ENCODE results near the gene MYH11.

- TF ChIP-seq KAT2A (conservative IDR thresholded peaks at IDR 0.05; ENCODE audit: control insufficient read depth, low read depth, low read length): no peak
- no peak for TF ChIP-seq CTCF (IDR thresholded peaks at IDR 0.05 in 2 of 3, conservative IDR thresholded peaks at IDR 0.05 in 1 of 3; ENCODE audit: control insufficient read depth in 2 of 3, extremely low read depth in 1 of 3, insufficient read depth in 1 of 3, low read depth in 3 of 3, low read length in 3 of 3)
These were observed 108.2 kb downstream of the MYH11 start for GRCh38 chr16:15748654-15749053.
